Thoracic aorta (tissue), 2 donors: ENCODE data around the gene MEGF11. TPM values are rescaled to one million over a fixed set of nuclear protein-coding genes. Genes with fewer than 3 reads are reported as not detected.

Experiments
- ATAC-seq: fragments of 150-250 bp; one replicate; pipeline ENCODE4 v1.8.0; 2017; ENCODE audit warnings: low read depth; ENCODE audit not compliant: insufficient number of reproducible peaks, low FRiP score
- DNase-seq: peaks from one replicate; pipeline ENCODE4 v3.0.0-alpha.2; 2020; ENCODE audit warnings: low spot score
- H3K27ac ChIP-seq, 2 donors: fragments of 200-600 bp; sonication (generic); 1 replicate in 1 of 2; 2 replicates in 1 of 2; pipeline ENCODE4 v1.5.1; 2016; ENCODE audit warnings: mild to moderate bottlenecking in 2 of 2, moderate library complexity in 2 of 2
- H3K27me3 ChIP-seq: fragments of 200-600 bp; sonication (generic); replicated peaks from 2 replicates; pipeline ENCODE4 v1.6.0; 2016; ENCODE audit warnings: mild to moderate bottlenecking; ENCODE audit not compliant: insufficient read depth
- H3K36me3 ChIP-seq: fragments of 200-600 bp; sonication (generic); one replicate; pipeline ENCODE4 v1.5.1; 2016
- H3K4me1 ChIP-seq, 2 donors: fragments of 200-600 bp; sonication (generic); 1 replicate in 1 of 2; 2 replicates in 1 of 2; pipeline versions ENCODE4 v1.5.1 to v1.6.0; 2016; ENCODE audit warnings: low read depth in 2 of 2, mild to moderate bottlenecking in 1 of 2; ENCODE audit not compliant: control insufficient read depth in 1 of 2
- H3K4me3 ChIP-seq: fragments of 200-600 bp; sonication (generic); 2 replicates; pipeline ENCODE4 v1.5.1; 2016; ENCODE audit warnings: mild to moderate bottlenecking
- H3K9me3 ChIP-seq: fragments of 200-600 bp; sonication (generic); 2 replicates; pipeline ENCODE4 v1.5.1; 2016
- total RNA-seq, 2 donors: library from RNA; depleted of rRNA; stranded (reverse); fragments of >200 nt; gene quantifications; one replicate each; pipeline versions ENCODE4 v1.1.0 to v1.2.3, GENCODE V29; 2016
- TF ChIP-seq, protein P1 (sequence below): fragments of 200-600 bp; sonication (generic); IDR thresholded peaks from one replicate; pipeline ENCODE4 v1.5.1; 2019; ENCODE audit warnings: antibody characterized with exemption

The MEGF11 gene
- total RNA-seq, 2 donors from 2014 or later, result not detected

DNA sequence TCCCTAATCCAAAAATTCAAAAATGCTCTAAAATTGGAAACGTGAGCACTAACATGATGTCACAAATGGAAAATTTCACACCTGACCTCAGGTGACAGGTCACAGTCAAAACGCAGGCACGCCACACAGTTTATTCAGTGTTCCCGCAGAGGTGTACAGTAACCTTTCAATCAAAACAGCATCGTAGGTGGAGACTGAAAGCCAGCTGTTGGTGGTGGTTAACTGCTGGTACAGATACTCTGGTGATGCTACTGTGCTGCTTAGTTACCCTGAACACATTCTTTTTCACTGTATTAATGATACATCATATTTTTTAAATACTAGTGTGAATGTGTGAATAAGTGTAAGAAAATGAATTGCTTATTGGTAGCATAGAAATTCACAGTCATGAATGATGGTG is 360.5 kb downstream of the MEGF11 start:
- Histone ChIP-seq H3K4me1 (peaks cover 0 to 7% of the 10 kb centered on the region in 2 donors), H3K27ac (no peak overlapping the region), H3K9me3 (no peaks in the 10 kb centered on the region), H3K36me3 (peaks cover 3% of the 10 kb centered on the region), H3K27me3 (no peaks in the 10 kb centered on the region), H3K4me3 (no peak overlapping the region)
- DNase-seq, result no peak
- TF ChIP-seq, protein P1, sequence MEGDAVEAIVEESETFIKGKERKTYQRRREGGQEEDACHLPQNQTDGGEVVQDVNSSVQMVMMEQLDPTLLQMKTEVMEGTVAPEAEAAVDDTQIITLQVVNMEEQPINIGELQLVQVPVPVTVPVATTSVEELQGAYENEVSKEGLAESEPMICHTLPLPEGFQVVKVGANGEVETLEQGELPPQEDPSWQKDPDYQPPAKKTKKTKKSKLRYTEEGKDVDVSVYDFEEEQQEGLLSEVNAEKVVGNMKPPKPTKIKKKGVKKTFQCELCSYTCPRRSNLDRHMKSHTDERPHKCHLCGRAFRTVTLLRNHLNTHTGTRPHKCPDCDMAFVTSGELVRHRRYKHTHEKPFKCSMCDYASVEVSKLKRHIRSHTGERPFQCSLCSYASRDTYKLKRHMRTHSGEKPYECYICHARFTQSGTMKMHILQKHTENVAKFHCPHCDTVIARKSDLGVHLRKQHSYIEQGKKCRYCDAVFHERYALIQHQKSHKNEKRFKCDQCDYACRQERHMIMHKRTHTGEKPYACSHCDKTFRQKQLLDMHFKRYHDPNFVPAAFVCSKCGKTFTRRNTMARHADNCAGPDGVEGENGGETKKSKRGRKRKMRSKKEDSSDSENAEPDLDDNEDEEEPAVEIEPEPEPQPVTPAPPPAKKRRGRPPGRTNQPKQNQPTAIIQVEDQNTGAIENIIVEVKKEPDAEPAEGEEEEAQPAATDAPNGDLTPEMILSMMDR, result no peak
- no peak for ATAC-seq

DNA sequence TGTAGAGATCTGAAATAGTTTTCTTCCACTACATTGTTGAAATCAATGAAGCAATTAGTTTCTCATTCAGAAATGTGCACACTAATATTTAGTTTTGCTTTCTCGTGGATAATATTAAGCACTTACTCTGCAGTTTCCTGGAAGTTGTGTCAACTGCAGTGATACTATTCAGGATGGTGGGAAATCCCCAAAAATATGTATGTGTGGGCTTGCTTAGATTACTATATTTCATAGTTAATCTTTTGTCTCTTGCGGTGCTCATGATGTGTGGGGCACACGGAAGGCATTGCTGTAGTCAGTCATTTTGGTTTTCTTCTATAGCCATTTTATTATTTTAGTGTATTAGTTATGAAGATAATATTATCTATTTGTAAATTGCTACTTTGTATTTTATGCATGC is 364.6 kb downstream of the MEGF11 start:
- TF ChIP-seq, protein P1, result no peak
- ATAC-seq, result no peak
- H3K27ac ChIP-seq, result no peak overlapping the region
- no peak for DNase-seq
- H3K9me3 ChIP-seq, result no peaks in the 10 kb centered on the region
- no peaks in the 10 kb centered on the region for H3K27me3 ChIP-seq
- H3K36me3 ChIP-seq, result peaks cover 18% of the 10 kb centered on the region
- no peak overlapping the region for H3K4me3 ChIP-seq
- no peaks in the 10 kb centered on the region for H3K4me1 ChIP-seq

GRCh38 chr15:65887565-65887964 is 366.0 kb downstream of the MEGF11 start:
- peaks cover 17% of the 10 kb centered on the region for H3K36me3 ChIP-seq
- no peak overlapping the region for H3K4me3 ChIP-seq
- ATAC-seq (no peak), DNase-seq (no peak)
- TF ChIP-seq, protein P1, result no peak
- no peaks in the 10 kb centered on the region for H3K9me3 ChIP-seq
- H3K27me3 ChIP-seq, result no peaks in the 10 kb centered on the region
- H3K4me1 ChIP-seq, result no peaks in the 10 kb centered on the region
- H3K27ac ChIP-seq, result no peak overlapping the region

GRCh38 chr15:65885668-65886218 is 367.8 kb downstream of the MEGF11 start:
- TF ChIP-seq, protein P1, result no peak
- no peak overlapping the region for H3K27ac ChIP-seq
- no peak overlapping the region for H3K4me3 ChIP-seq
- H3K27me3 ChIP-seq, result no peaks in the 10 kb centered on the region
- peaks cover 0 to 6% of the 10 kb centered on the region in 2 donors for H3K4me1 ChIP-seq
- peaks cover 16% of the 10 kb centered on the region for H3K36me3 ChIP-seq
- no peak for ATAC-seq
- DNase-seq, result no peak
- H3K9me3 ChIP-seq, result no peaks in the 10 kb centered on the region

GRCh38 chr15:65884511-65884910 is 369.0 kb downstream of the MEGF11 start:
- TF ChIP-seq, protein P1, result no peak
- DNase-seq, result no peak
- ATAC-seq, result no peak
- no peaks in the 10 kb centered on the region for H3K9me3 ChIP-seq
- no peaks in the 10 kb centered on the region for H3K27me3 ChIP-seq
- peaks cover 0 to 6% of the 10 kb centered on the region in 2 donors for H3K4me1 ChIP-seq
- no peak overlapping the region for H3K27ac ChIP-seq
- H3K4me3 ChIP-seq, result no peak overlapping the region
- peaks cover 22% of the 10 kb centered on the region for H3K36me3 ChIP-seq
